Heart left ventricle (tissue), 16 donors: ENCODE data around the gene NGB. TPM values are rescaled to one million over a fixed set of nuclear protein-coding genes. Genes with fewer than 3 reads are reported as not detected.

Experiments
- ATAC-seq, 4 donors: fragments of 200-7000 bp; cut with Tn5 transposase; one replicate each; pipeline ENCODE4 v1.9.1; 2020 to 2022; ENCODE audit warnings: moderate library complexity in 4 of 4, mild to moderate bottlenecking in 3 of 4, moderate number of reproducible peaks in 1 of 4
- DNase-seq, 5 donors: peaks; one replicate each; pipeline ENCODE4 v3.0.0-alpha.2; 2020
- H3K27ac ChIP-seq, 12 donors: fragments of 200-600 bp; sonication (generic) in 4 of 12; one replicate each; pipeline versions ENCODE4 v1.5.0 to v1.8.0; 2016 to 2022; ENCODE audit warnings: mild to moderate bottlenecking in 2 of 12
- H3K27me3 ChIP-seq, 9 donors: fragments of 200-600 bp; sonication (generic) in 2 of 9; one replicate each; pipeline versions ENCODE4 v1.5.1 to v1.8.0; 2016 to 2022; ENCODE audit warnings: mild to moderate bottlenecking in 3 of 9
- H3K36me3 ChIP-seq, 9 donors: fragments of 200-600 bp; sonication (generic) in 2 of 9; one replicate each; pipeline versions ENCODE4 v1.5.0 to v1.8.0; 2018 to 2022; ENCODE audit warnings: mild to moderate bottlenecking in 2 of 9
- H3K4me1 ChIP-seq, 12 donors: fragments of 200-600 bp; sonication (generic) in 4 of 12; one replicate each; pipeline versions ENCODE4 v1.5.0 to v1.8.0; 2016 to 2022; ENCODE audit warnings: mild to moderate bottlenecking in 3 of 12
- H3K4me3 ChIP-seq, 12 donors: fragments of 200-600 bp; sonication (generic) in 4 of 12; one replicate each; pipeline versions ENCODE4 v1.5.0 to v1.8.0; 2017 to 2022; ENCODE audit warnings: mild to moderate bottlenecking in 9 of 12, moderate library complexity in 4 of 12
- H3K9me3 ChIP-seq, 12 donors: fragments of 200-600 bp; sonication (generic) in 4 of 12; one replicate each; pipeline versions ENCODE4 v1.5.0 to v1.8.0; 2016 to 2022; ENCODE audit warnings: mild to moderate bottlenecking in 1 of 12
- POLR2A ChIP-seq, 2 donors: fragments of 450-650 bp; IDR thresholded peaks; one replicate each; pipeline ENCODE4 v1.6.1; 2017; ENCODE audit warnings: antibody characterized with exemption in 2 of 2, mild to moderate bottlenecking in 2 of 2, moderate library complexity in 2 of 2
- WGBS, 4 donors: extraction: QIAGEN DNeasy Blood & Tissue Kit in 2 of 4; methylation state at CpG; one replicate each; pipeline versions ENCODE4 v1.1.5 to v1.1.7; 2013 to 2018; 5-methylcytosine and 5-hydroxymethylcytosine counted together
- intact Hi-C, 10 donors: fragments of 100-400 bp; cut with DNase I; formaldehyde crosslinking; loops; one replicate each; pipeline versions ENCODE4 v1.11.1 to v1.14.2; 2022
- polyA plus RNA-seq, 2 donors: library from polyadenylated mRNA; stranded (reverse); fragments of 200-250 nt; gene quantifications; one replicate each; pipeline ENCODE4 v1.2.3, GENCODE V29; 2013
- total RNA-seq, 9 donors: library from RNA; depleted of rRNA in 2 of 9; stranded (reverse); fragments of >200 nt in 2 of 9; fragmentation: NEBNext Ultra II Directional in 3 of 9; extraction: Animal tissue kit (Norgen Biotek cat#: 25700) in 3 of 9; gene quantifications; one replicate each; pipeline versions ENCODE4 v1.1.0 to v1.2.4, GENCODE V29; 2016 to 2023
- TF ChIP-seq, protein P1 (sequence below), 12 donors: fragments of 200-600 bp; sonication (generic) in 4 of 12; IDR thresholded peaks; one replicate each; pipeline versions ENCODE4 v1.5.0 to v1.8.0; 2018 to 2022; ENCODE audit warnings: antibody characterized with exemption in 12 of 12, mild to moderate bottlenecking in 5 of 12
- donor health status: ischemic (EF 13 %, LVEDD 7.1; RV severe dilation, severe dysfunction).
- donor health status: healthy with polysubstance abuse.
- donor health status: DM: no; HTN: yes; CAD: no.
- donor health status: DM: no; HTN: no; CAD: no.
- donor health status: ischemic (EF 25% LVEDD 6.9; RV normal size, moderate dysfunction).
- donor health status: ischemic (EF 25% LVEDD 5.7; RV mildly dilated, moderate dysfunction).
- donor health status: healthy.
- donor health status: DM: yes; HTN: yes; CAD: no.
- donor health status: ischemic (EF 35%, LVEDD 5.7; RV mildly dilated, moderate dysfunction).
- donor health status: nonischemic (EF 11% LVEDD 7.7; RV severe dilation, severe dysfunction).
- donor health status: DM: yes; HTN: yes; CAD: no.
- donor health status: PGD.
- donor health status: ischemic (EF 29% LVEDD 5.4; RV normal size, mild dysfunction).
- donor health status: nonischemic (EF 23%, LVEDD 6.1; RV moderate dilation, normal function).

NGB gene
- total and polyA plus RNA-seq, 11 donors: not detected

DNA sequence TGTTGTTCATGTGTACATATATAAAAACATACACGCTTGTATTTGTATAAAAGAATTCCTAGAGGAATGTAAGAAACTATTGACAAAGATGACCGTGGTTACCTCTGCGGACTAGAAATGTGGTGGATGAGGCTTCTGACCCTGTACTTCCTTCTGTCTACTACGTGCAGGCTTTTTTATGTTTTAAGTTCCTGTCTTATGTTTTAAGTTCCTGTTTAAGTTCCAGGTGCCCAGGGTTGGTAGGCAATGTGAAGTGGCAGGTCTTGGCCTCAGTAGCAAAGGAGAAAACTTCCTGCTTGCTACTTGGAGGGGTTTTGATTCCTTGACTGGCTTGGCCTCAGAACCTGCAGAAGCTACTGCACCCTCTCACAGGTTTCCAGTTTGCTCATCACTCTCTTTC is 38.1 kb upstream of the NGB start:
- no peak for TF ChIP-seq POLR2A (IDR thresholded peaks at IDR 0.05)
- TF ChIP-seq, protein P1, sequence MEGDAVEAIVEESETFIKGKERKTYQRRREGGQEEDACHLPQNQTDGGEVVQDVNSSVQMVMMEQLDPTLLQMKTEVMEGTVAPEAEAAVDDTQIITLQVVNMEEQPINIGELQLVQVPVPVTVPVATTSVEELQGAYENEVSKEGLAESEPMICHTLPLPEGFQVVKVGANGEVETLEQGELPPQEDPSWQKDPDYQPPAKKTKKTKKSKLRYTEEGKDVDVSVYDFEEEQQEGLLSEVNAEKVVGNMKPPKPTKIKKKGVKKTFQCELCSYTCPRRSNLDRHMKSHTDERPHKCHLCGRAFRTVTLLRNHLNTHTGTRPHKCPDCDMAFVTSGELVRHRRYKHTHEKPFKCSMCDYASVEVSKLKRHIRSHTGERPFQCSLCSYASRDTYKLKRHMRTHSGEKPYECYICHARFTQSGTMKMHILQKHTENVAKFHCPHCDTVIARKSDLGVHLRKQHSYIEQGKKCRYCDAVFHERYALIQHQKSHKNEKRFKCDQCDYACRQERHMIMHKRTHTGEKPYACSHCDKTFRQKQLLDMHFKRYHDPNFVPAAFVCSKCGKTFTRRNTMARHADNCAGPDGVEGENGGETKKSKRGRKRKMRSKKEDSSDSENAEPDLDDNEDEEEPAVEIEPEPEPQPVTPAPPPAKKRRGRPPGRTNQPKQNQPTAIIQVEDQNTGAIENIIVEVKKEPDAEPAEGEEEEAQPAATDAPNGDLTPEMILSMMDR (IDR thresholded peaks at IDR 0.05): no peak
- H3K9me3 ChIP-seq: no peaks in the 10 kb centered on the region
- no peaks in the 10 kb centered on the region for H3K27me3 ChIP-seq
- H3K4me1 ChIP-seq: peaks cover 0 to 22% (median 5%) of the 10 kb centered on the region in 12 donors
- intact Hi-C loops: loop anchor here in 6 of 10 donors (10.0 kb wide), 2 partner anchors 236 to 246 kb away; no protein-coding TSS in a partner anchor
- no peak for DNase-seq
- H3K36me3 ChIP-seq: peaks cover 0 to 31% (median 17%) of the 10 kb centered on the region in 9 donors
- 77 to 88% (median 84%) methylated on average over 4 of the region's 4 CpGs for WGBS, 4 donors
- no peak overlapping the region for H3K27ac ChIP-seq
- ATAC-seq: no peak
- H3K4me3 ChIP-seq: no peak overlapping the region

DNA sequence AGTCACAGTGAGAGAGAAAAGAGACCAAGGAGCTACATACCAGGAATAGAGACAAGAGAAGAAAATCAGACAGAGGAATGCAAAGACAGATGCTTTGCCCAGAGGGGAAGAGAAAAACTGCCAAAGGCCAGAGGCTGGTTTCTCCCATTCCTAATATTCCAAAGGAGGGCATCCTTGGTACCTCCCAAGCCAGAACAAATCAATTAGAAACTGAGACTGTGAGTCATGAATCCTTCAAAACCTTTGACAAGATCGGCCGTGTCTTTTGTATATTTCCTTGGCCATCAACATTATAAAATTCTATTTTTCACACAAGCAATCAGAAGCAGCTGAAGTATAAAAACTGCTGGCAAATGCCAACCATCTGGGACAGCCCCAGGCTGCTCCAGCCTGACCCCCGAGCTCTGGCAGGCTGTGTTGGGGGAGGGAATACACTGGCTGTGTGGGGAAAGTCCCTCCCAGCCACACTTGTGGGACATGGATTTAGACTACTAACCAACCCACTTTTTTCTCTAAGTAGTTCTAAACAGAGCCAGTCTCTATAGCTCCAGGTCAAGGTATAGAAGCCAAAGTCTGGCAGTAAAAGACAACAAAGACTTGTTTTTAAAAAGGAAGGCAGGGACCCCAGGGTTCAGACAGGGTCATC is 36.0 kb upstream of the NGB start:
- peaks cover 0 to 22% (median 0%) of the 10 kb centered on the region in 12 donors for H3K4me1 ChIP-seq

DNA sequence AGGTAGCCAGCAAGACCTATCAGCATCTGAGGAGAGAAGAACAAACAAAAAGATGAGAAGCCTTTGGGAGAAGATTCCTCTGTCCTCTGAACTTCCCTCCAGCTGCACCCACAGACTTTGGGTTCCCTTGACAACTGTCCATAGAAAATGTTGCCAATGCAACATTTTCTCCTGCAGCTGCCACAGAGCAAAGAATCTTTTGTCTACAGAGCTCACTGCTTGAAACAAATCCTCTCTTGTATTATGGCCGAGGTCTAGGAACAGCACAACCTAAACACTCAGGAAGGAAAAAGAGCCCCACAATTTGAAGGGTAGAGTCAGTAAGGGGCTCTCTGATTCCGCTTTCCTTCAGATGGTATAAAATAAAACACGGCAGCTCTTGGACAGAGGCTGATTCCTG is 35.4 kb upstream of the NGB start:
- H3K4me1 ChIP-seq: peaks cover 0 to 22% (median 0%) of the 10 kb centered on the region in 12 donors
- no peaks in the 10 kb centered on the region for H3K9me3 ChIP-seq
- 71 to 82% (median 79%) methylated on average over 3 of the region's 3 CpGs for WGBS, 4 donors
- H3K4me3 ChIP-seq: no peak overlapping the region
- no peak for ATAC-seq
- peak overlapping the region in 2 of 12 donors; percentile 12 to 32 for H3K27ac ChIP-seq
- H3K27me3 ChIP-seq: no peaks in the 10 kb centered on the region
- peaks cover 0 to 55% (median 24%) of the 10 kb centered on the region in 9 donors for H3K36me3 ChIP-seq
- TF ChIP-seq, protein P1 (IDR thresholded peaks at IDR 0.05): no peak
- TF ChIP-seq POLR2A (IDR thresholded peaks at IDR 0.05): no peak
- intact Hi-C loops: loop anchor here in 6 of 10 donors (10.0 kb wide), 2 partner anchors 238 to 248 kb away; no protein-coding TSS in a partner anchor
- DNase-seq: no peak

More for the DNA sequence above, 36.0 kb upstream of the NGB start:
- H3K27me3 ChIP-seq: no peaks in the 10 kb centered on the region
- peak in 1 of 4 donors; percentile 42 for ATAC-seq
- no peak overlapping the region for H3K4me3 ChIP-seq
- intact Hi-C loops: loop anchor here in 6 of 10 donors (10.0 kb wide), 2 partner anchors 238 to 248 kb away; no protein-coding TSS in a partner anchor
- peak overlapping the region in 3 of 12 donors; percentile 12 to 32 (median 14) for H3K27ac ChIP-seq
- WGBS, 4 donors: 61 to 82% (median 65%) methylated on average over 3 of the region's 3 CpGs
- H3K9me3 ChIP-seq: no peaks in the 10 kb centered on the region
- peaks cover 0 to 51% (median 19%) of the 10 kb centered on the region in 9 donors for H3K36me3 ChIP-seq
- TF ChIP-seq, protein P1 (IDR thresholded peaks at IDR 0.05): no peak
- no peak for TF ChIP-seq POLR2A (IDR thresholded peaks at IDR 0.05)
- DNase-seq: no peak

DNA sequence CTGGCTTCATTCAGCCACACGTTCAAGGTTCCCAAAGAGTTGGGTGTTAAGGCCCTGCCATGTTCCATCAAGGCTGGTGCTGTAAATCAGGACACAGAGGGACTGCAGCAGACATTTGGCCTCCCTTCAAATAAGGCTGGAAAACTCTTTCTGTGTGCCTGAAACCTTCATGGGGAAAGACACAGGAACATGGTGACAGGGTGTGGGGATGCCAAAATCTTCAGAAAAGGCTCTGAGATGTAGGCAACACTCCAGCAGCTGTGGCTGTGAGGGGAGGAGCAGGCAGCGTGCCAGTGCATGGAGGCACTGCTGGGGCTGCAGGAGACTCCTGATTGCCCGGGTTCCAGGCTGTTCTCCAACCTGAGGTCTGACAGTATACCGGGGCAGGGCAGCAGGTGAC is 34.7 kb upstream of the NGB start:
- intact Hi-C loops: loop anchor here in 6 of 10 donors (10.0 kb wide), 2 partner anchors 239 to 249 kb away; no protein-coding TSS in a partner anchor
- Histone ChIP-seq H3K9me3 (no peaks in the 10 kb centered on the region), H3K27me3 (no peaks in the 10 kb centered on the region), H3K4me3 (no peak overlapping the region), H3K27ac (peak overlapping the region in 1 of 12 donors; percentile 28), H3K4me1 (peaks cover 0 to 17% (median 0%) of the 10 kb centered on the region in 12 donors), H3K36me3 (peaks cover 0 to 59% (median 25%) of the 10 kb centered on the region in 9 donors)
- no peak for DNase-seq
- TF ChIP-seq, protein P1 (IDR thresholded peaks at IDR 0.05): no peak
- no peak for TF ChIP-seq POLR2A (IDR thresholded peaks at IDR 0.05)
- WGBS, 4 donors: 76 to 91% (median 89%) methylated on average over 4 of the region's 4 CpGs
- no peak for ATAC-seq
